Measurements from ENCODE around the gene INPP5B.
A peak's percentile ranks its signal among the peaks of the same experiment; 100 is the strongest.

Gene INPP5B

DNA sequence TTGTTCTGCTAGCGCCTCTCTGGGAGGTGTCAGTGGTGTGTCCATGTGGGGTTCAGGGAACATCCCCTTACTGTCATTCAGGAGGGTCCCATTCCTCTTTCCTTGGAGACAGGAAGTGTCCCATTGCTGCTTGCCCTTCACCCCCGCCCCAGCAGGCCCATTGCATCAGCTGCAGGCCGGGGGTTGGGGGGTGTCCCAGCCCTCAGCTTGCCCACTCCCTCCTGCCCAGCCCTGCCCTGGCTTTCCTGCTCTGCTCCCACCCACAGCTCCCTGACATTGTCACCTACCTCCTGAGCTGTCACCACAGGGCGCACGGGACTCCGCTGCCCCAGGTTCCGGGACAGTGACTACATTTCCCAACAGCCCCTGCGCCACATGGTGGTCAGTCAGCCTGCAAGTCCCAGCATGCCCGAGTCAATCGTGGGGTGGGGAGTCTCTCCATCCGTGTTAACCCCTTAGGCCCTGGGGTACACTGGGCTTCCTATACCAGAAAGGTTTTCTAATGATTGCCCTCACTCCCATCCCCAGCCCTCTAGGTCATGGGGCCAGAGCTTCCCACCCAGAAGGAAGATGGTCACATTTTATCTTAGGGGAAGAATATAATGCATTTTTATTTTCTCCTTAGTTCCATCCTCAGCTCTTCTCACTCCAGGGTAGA lies at the start of gene INPP5B:
TSS of gene INPP5B (minus strand) at position 351 of the 658 bp plus-strand sequence. CDS start 745 bp downstream, outside the sequence.
- peak within 1 kb of the TSS; percentile 56 for H3K4me3 ChIP-seq (replicated peaks; ENCODE audit: low read depth, low read length)
- peak; percentile 60 for DNase-seq (ENCODE audit: extremely low read depth, low read depth)
- TF ChIP-seq, protein P1, sequence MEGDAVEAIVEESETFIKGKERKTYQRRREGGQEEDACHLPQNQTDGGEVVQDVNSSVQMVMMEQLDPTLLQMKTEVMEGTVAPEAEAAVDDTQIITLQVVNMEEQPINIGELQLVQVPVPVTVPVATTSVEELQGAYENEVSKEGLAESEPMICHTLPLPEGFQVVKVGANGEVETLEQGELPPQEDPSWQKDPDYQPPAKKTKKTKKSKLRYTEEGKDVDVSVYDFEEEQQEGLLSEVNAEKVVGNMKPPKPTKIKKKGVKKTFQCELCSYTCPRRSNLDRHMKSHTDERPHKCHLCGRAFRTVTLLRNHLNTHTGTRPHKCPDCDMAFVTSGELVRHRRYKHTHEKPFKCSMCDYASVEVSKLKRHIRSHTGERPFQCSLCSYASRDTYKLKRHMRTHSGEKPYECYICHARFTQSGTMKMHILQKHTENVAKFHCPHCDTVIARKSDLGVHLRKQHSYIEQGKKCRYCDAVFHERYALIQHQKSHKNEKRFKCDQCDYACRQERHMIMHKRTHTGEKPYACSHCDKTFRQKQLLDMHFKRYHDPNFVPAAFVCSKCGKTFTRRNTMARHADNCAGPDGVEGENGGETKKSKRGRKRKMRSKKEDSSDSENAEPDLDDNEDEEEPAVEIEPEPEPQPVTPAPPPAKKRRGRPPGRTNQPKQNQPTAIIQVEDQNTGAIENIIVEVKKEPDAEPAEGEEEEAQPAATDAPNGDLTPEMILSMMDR (IDR thresholded peaks at IDR 0.05; ENCODE audit: low read depth, low read length, missing control alignments) = no peak

DNA sequence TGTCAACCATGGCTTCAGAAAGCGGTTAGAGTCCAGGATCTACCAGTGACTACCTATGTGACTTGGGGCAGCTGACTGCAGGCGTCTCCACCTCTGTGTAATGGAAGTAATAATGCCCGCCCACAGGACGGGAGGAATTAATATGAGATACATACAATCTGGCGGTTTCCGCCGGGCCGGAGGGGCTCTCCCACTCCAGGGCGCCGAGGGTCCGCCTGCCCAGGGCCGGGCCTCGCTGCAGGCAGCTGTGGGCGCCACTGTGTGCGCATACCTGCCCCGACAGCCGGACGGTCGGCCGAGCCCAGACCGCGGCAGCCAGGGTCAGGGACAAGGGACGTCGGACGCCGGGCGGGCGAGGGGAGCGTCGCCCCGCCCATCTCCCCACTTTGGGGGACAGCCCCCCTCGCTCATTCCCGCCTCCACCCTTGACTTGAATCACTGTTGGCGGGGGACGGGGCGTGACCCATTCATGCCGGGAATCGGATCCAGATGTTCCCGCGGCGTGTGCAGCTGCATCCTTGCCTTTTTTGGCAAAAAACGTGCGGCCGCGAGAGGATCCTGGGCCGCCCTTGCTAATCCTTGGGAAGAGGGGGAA lies 49.0 kb upstream of the INPP5B start:
- TF ChIP-seq, protein P1 (IDR thresholded peaks at IDR 0.05; ENCODE audit: low read depth, low read length, missing control alignments) = no peak
- peak; percentile 94 for DNase-seq (ENCODE audit: extremely low read depth, low read depth)
- peak overlapping the region; percentile 47 for H3K4me3 ChIP-seq (replicated peaks; ENCODE audit: low read depth, low read length)

DNA sequence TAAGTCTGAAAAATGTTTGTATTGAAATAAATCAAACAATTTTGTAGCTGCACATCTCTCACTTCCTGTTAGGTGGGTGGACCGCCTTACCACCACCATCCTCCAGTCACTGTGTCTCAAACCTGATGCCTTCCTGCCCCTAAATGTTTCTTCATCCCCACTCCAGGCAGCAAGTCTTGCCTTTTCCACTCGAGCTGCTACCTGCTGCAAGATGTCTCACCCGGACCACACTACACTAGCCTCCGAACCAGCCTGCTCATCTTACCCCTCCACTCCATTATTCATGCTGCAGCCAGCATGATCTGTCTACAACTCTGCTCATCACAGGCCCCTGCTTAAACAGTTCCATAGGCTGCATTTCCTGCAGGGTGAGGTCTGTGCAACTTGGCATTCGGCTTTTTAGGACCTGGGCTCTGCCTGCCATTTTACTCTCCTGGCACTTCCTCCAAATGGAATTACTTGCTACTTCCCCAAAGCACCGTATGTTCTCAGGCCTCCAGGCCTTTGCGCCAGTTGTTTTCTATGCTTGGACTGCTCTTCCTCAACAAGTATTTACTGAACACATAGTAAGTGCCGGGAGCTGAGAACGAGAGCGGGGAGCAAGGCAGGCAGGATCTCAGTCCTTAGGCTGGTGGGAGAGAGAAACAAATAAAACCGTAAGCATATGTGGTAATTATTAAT lies 48.2 kb upstream of the INPP5B start:
- TF ChIP-seq, protein P1 (IDR thresholded peaks at IDR 0.05; ENCODE audit: low read depth, low read length, missing control alignments) = no peak
- H3K4me3 ChIP-seq (replicated peaks; ENCODE audit: low read depth, low read length) = peak overlapping the region; percentile 47

DNA sequence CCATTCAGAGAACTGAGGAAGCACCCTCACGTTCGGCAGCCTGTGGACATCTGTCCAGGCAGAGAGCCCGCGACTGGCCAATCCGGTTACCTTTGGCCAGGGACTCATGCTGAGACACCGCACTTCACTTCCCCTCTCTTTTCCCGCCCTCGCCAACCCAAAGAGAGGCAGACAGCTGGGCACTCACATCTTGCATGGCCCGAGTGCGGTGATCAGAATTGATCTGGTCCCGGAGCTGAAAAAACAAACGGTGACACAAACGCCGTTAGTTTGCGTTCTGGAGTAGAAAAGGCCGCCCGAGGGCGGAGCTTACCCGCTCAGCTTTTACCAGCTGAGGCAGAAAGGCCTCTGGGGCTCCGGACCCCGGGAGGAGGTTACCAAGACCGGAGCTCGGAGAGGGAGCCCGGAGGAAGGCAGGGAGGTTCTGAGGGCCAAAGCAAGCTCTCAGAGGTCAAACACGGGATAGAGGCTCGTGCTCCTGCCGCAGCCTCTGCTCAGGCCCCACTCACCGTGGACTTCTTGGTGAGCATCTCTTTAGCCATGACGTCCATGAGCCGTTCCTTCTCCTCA lies 42.6 kb upstream of the INPP5B start:
- DNase-seq (ENCODE audit: extremely low read depth, low read depth) = no peak
- TF ChIP-seq, protein P1 (IDR thresholded peaks at IDR 0.05; ENCODE audit: low read depth, low read length, missing control alignments) = no peak

More for the DNA sequence above, 48.2 kb upstream of the INPP5B start:
- DNase-seq (ENCODE audit: extremely low read depth, low read depth) = no peak

DNA sequence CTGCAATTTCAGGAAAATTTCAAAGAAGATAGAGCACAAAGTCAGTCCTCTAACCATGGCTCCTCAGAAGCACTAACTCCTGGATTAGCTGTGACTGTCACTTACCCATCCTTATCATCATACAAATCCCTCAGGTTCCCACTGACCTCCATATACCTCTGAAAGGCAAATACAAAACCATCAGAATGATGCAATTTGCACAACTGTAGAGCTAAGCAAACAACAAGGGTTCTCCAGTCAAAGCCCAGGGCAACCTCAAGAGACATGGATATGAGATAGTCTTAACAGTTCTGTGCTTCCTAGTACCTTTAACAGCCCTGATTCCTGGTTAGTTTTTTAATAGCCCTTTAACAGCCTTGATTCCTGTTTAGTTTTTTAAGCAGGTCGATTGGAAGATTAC lies 40.8 kb upstream of the INPP5B start:
- TF ChIP-seq, protein P1 (IDR thresholded peaks at IDR 0.05; ENCODE audit: low read depth, low read length, missing control alignments) = no peak
- no peak for DNase-seq (ENCODE audit: extremely low read depth, low read depth)
- no peak overlapping the region for H3K4me3 ChIP-seq (replicated peaks; ENCODE audit: low read depth, low read length)

More for the DNA sequence above, 42.6 kb upstream of the INPP5B start:
- H3K4me3 ChIP-seq (replicated peaks; ENCODE audit: low read depth, low read length) = peak overlapping the region; percentile 100

DNA sequence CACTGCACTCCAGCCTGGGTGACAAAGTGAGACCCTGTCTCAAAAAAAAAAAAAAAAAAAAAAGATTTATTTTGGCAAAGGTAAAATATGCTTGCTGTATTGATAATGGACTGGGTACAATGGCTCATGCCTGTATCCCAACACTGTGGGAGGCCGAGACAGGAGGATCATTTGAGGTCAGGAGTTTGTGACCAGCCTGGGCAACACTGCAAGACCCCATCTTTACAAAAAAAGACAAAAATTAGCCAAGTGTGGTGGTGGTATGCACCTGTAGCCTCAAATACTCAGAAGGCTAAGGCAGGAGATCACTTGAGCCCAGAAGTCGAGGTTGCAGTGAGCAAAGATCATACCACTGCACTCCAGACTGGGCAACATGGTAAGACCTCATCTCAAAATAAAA lies 36.7 kb upstream of the INPP5B start:
- H3K4me3 ChIP-seq (replicated peaks; ENCODE audit: low read depth, low read length) = no peak overlapping the region
- TF ChIP-seq, protein P1 (IDR thresholded peaks at IDR 0.05; ENCODE audit: low read depth, low read length, missing control alignments) = no peak
- DNase-seq (ENCODE audit: extremely low read depth, low read depth) = no peak

Data from HFF-Myc (cell line).